ACC112 (cell line): Measurements from ENCODE around the gene HGD.
A peak's percentile ranks its signal among the peaks of the same experiment; 100 is the strongest.

Experiments
- H2AFZ ChIP-seq: fragments of 200-600 bp; sonication (generic); one replicate; pipeline ENCODE4 v1.6.0; 2017; ENCODE audit warnings: antibody characterized with exemption, low read length; ENCODE audit not compliant: unreplicated experiment
- H3K27ac ChIP-seq: fragments of 200-600 bp; sonication (generic); 2 replicates; pipeline ENCODE4 v1.5.1; 2014; ENCODE audit warnings: low read depth, mild to moderate bottlenecking, antibody characterized with exemption, low read length, moderate library complexity
- H3K27me3 ChIP-seq: fragments of 200-600 bp; sonication (generic); 2 replicates; pipeline ENCODE4 v1.6.1; 2014; ENCODE audit warnings: mild to moderate bottlenecking, antibody characterized with exemption, low read length, moderate library complexity, mixed read lengths; ENCODE audit not compliant: insufficient read depth
- H3K36me3 ChIP-seq: fragments of 200-600 bp; sonication (generic); 2 replicates; pipeline ENCODE4 v1.6.1; 2016; ENCODE audit warnings: mild to moderate bottlenecking, antibody characterized with exemption, low read length, moderate library complexity, mixed read lengths; ENCODE audit not compliant: insufficient read depth
- H3K4me1 ChIP-seq: fragments of 200-600 bp; sonication (generic); one replicate; pipeline ENCODE4 v1.6.1; 2016; ENCODE audit warnings: low read length, mixed read lengths; ENCODE audit not compliant: insufficient read depth, unreplicated experiment, control insufficient read depth
- H3K4me3 ChIP-seq: fragments of 200-600 bp; sonication (generic); 2 replicates; pipeline ENCODE4 v1.5.1; 2014; ENCODE audit warnings: mild to moderate bottlenecking, low read depth, low read length
- H3K79me2 ChIP-seq: fragments of 200-600 bp; sonication (generic); one replicate; pipeline ENCODE4 v1.6.0; 2016; ENCODE audit warnings: low read length; ENCODE audit not compliant: control insufficient read depth, unreplicated experiment, insufficient read depth

The HGD gene

DNA sequence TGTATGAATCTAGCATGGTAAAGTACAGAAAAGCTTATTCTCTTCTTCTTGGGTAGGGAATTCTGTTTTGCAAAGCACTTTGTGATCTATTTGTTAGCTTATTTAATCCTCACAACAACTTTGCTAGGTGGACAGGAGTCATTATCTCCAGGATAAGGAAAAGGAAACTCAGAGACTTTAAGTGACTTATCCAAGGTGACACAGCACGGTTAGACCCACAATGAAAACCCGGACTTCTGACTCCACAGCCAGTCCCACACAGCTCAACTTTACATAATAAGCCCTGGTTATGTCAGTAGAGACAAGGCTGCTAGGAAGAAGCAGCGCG, 86.3 kb downstream of the HGD start:
- no peak overlapping the region for H3K27ac ChIP-seq
- peaks cover 24% of the 10 kb centered on the region for H3K4me1 ChIP-seq
- peaks cover 33% of the 10 kb centered on the region for H3K79me2 ChIP-seq
- peaks cover 15% of the 10 kb centered on the region; the same call in 1 of the 2 replicates for H3K36me3 ChIP-seq
- H3K27me3 ChIP-seq = no peaks in the 10 kb centered on the region
- H3K4me3 ChIP-seq = peak overlapping the region; percentile 96
- H2AFZ ChIP-seq = peak overlapping the region; percentile 92

DNA sequence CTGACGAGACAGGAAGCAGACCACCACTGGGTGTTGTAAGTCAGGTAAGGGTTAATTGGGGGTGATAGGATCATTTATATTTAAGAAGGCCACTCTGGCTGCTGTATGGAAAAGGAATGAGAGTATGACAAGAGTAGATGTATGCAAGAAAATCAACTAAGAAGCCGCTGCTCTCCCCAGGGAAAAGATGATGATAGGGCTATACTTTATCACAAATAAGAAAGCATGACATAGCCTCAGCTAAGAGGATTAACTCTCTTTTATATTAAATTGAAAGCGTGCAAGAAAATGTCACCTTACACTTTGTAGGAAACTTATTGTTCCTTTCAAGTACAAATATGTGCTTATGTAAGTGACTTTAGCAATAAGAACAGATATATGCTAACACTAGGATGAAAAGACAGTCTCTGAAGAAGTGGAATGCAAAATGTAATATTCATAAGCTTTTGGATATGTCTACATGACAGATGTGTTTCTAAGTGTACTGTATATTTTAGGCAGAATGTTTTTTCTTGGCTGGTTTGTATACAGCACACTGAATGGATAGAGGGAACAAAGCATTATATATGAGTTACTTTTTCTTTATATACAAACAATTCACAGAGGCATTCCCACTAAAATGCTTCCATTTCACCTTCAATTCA, 94.6 kb downstream of the HGD start:
- no peak overlapping the region for H3K27ac ChIP-seq

More for the DNA sequence above, 94.6 kb downstream of the HGD start:
- Histone ChIP-seq H3K36me3 (no peaks in the 10 kb centered on the region), H3K4me1 (no peaks in the 10 kb centered on the region), H2AFZ (no peak overlapping the region), H3K79me2 (no peaks in the 10 kb centered on the region), H3K27me3 (no peaks in the 10 kb centered on the region), H3K4me3 (no peak overlapping the region)
